ENCODE results near the gene RBMS3.

RBMS3 gene

GRCh38 chr3:29537889-29538609 is 257.2 kb downstream of the RBMS3 start:
- no peak for DNase-seq

GRCh38 chr3:29538610-29538958 is 257.7 kb downstream of the RBMS3 start:
- no peak for DNase-seq

- DNase-seq, result no peak
These were observed 259.7 kb downstream of the RBMS3 start for GRCh38 chr3:29540544-29540943.

GRCh38 chr3:29544701-29545363 is 264.0 kb downstream of the RBMS3 start:
- DNase-seq, result no peak

DNA sequence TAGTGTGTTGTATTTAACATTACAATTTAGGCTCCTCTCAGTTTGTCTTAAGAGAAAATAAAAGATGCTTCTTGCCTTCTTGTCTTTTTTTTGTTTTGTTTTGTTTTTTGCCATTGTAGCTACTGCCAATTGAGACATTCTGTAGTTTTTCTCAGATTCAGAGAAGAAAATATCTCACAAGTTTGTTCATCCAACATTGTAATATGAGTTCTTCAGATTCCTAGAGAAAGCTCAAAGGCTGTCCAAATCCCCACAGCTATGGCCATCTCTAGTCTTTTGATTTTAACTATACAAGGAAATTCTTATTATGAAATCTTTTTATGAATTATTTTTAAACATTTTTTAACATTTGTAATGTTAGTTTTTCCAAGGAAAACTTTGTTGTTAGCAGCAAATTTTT is 264.7 kb downstream of the RBMS3 start:
- DNase-seq, result no peak

- DNase-seq, result no peak
These were observed 271.2 kb downstream of the RBMS3 start for GRCh38 chr3:29552051-29552450.

- DNase-seq, result no peak
These were observed 273.7 kb downstream of the RBMS3 start for GRCh38 chr3:29554566-29554965.

DNA sequence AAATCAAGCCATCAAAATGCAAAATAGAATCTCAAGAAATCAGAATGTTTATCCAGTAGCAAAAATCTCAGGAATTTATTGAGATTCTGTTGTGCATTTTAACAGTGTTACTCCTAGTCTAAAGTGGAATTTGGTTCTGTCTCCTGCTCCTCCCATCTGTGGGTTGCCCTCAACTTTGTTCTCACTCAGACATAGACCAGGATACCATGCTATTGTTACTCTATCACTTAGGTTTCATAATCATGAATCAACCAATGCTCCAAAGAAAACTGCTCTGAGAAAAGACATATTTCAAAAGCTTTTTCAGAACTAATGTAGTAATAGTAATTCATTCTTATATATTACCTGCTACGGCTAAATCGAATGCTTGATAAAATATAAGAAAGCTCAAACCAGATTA is 274.7 kb downstream of the RBMS3 start:
- DNase-seq, result no peak

GRCh38 chr3:29557186-29557585 is 276.3 kb downstream of the RBMS3 start:
- DNase-seq, result no peak

DNA sequence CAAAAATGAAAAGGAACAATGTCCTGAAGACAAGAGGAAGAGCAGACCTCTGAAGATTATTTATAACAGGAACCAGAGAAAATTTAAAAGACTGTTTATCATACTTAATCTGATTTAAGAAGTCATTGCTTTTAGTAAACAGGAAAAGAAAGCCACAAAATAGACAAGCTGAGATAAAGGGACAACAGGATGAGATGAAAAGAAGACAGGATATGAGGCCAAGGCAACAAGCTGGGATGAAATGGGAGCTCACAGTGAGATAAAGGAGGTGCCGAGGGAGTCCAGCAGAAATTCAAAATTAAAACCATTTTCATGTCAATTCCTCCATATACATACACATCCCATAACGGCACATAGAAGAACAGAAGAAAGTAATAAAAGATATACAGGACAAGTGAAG is 277.0 kb downstream of the RBMS3 start:
- DNase-seq, result no peak

DNA sequence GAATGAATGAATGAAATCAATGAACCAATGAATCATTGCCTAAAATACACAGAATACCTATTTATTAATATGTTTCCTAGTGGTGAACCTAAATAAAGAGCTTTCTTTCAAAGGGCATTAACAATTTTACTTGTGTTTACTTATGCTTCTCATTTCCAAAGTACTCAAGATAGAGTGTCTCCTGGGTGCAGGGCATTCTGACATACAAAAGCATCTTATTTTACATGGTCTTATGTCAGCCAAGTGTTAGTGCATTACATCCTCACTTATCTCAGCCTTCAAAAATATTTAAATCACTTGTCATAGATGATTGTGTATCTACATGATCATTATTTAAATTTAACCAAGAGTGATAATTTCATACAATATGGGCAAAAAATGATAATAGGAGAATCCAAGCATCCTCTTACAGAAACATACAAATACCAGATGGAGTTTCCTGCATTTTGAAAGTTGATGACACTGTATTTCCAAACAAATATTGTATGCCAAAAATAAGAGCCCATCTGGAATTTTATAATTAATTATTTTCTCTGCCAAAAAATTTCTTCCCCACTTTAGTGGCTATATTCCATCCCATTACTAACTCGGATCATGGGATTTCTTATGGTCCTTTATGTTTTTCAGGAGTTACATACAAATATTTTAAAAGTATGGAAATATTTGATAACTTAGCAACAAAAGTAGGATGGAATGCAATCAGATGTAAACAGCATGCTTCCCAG is 279.0 kb downstream of the RBMS3 start:
- no peak for DNase-seq

DNA sequence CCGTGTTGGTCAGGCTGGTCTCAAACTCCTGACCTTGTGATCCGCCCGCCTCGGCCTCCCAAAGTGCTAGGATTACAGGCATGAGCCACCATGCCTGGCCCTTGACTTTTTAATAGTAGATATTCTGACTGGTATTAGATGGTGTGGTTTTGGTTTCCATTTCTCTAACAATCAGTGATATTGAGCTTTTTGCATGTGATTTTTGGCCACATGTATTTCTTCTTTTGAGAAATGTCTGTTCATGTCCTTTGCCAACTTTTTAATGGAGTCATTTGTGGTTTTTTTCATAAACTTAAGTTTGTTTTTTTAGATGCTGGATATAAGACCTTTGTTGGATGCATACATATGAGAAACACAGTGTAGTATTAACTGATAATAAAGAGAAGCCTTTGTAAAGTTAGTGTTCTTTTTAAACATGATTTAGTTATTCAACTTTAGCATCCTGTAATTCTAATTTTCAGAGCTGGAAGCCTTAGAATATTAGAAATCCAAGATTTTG is 280.8 kb downstream of the RBMS3 start:
- DNase-seq, result no peak

DNA sequence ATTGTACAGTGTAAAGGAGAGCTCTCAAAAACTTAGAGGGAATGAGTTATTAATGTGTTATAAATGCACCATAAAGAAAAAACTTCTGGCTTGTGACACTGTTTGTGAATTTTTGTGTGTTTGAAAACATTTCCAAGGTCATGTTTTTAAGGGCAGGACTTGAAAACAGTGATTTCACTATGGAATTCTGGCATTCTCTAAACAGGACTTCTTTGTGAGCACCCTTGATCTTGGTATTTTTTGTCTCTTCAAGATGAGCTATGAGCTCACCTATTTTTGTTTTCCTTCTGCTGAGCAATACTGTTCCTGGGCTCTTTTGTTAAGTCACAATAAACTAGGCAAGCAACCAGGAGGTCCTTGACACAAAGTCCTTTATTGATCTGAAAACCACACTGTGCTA is 284.4 kb downstream of the RBMS3 start:
- DNase-seq, result no peak

GRCh38 chr3:29567501-29567900 is 286.6 kb downstream of the RBMS3 start:
- no peak for DNase-seq

DNA sequence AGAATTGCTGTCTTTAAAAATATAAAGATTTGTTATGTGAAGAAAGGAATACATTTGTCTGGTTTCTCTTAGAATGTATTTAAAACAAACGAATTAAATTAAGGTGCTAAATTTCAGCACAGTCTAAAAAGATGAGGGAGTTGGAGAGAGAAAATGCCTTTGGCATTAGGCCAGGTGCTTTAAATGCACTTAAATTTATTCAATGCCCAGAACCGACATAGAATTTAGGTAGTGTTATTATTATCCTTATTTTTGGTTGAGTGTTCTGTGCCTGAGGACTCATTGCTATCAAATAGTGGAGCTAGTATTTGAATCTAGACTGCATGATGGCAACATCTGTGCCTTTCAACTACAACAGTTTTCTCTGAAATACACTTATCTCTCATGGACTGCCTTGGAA is 287.5 kb downstream of the RBMS3 start:
- no peak for DNase-seq

DNA sequence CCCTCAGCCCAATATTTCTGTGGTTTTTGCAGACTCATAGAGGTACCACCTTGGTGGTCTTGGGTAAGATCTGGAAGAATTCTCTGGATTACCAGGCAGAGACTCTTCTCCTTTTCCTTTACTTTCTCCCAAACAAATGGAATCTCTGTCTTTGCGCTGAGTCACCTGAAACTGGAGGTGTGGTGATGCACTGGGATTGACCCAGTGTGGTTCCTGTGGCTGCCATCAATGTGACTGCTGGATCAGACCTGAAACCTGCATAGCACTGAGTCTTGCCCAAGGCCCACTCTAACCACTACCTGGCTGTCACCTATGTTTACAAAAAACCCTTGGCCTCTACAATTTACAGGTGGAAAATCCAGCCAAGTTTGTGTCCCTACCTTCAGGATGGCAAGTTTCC is 295.3 kb downstream of the RBMS3 start:
- DNase-seq, result no peak

- DNase-seq, result no peak
These were observed 295.8 kb downstream of the RBMS3 start for GRCh38 chr3:29576675-29577074.

GRCh38 chr3:29577250-29577649 is 296.4 kb downstream of the RBMS3 start:
- no peak for DNase-seq

DNA sequence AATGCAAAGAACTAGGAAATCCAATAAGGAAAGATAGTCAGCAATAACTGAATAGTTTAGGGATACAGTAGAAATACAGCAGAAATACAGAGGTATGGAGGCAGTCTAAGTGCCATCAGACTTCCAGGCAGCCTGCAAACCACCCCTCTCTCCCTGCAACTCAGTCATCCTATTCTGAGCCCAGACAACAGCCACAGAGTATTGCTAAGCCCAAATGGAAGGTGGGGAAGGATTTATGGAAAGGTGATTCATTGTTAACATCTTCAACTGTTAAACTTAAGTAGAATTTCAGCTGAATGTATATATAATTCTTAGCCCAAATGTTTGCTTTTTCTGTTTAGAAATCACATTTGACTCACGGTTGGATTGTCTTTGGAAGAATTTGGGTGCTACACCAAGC is 300.4 kb downstream of the RBMS3 start:
- no peak for DNase-seq

DNA sequence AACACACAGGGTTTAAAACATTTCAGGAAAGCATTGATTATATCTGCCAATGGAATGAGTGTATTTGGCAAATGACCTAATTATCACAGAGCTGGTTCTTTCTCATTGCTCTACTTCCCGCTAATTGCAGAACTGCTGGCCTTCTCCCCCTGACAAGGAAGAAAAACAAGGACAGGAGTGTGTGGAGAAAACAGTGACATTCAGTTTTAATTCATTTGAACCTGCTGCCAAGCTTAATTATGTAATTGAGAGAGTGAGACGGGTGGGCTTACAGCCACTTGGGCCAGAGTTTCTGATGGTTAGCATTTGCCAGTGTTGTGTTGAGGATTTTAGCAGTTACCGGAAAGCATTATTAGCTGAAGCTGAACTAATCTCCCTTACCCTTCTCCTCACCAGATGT is 301.4 kb downstream of the RBMS3 start:
- no peak for DNase-seq

DNA sequence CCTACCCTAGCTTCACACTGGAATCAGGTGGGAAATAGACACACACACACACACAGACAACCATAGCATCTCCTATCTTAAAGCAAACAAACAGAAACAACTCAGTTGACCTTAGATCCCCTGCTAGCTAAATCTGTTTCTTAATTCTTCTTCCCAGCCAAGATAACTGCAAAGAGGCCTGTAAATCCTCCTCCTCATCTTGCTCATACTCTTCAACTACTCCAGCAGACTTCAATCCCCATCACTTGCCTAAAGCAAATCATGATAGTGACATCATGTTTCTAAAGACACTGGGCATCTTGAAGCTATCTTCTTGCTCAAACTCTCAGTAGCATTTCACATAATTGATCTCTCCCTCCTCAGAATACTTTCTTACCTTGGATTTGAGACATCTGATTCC is 303.0 kb downstream of the RBMS3 start:
- no peak for DNase-seq

- no peak for DNase-seq
These were observed 304.5 kb downstream of the RBMS3 start for GRCh38 chr3:29585368-29585767.

- DNase-seq, result no peak
These were observed 306.5 kb downstream of the RBMS3 start for GRCh38 chr3:29587340-29587739.

DNA sequence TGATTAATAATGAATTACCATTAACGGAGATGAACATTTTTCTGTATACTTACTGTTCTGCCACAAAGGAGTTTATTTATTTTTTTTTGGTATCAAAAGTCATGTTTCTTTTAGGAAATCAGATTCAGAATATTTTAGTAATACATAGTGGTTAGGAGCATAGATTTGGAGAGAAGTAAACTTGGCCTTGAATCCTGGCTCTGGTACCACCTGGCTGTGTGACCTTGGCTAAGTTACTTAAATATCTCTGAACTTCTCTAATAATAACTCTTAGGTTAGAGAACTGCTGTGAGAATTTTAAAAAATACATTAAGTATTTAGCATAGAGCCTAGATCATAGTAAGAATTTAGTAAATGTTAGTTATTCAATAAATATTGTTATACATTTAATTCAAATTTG is 309.1 kb downstream of the RBMS3 start:
- no peak for DNase-seq

Data from NCI-H2029 (cell line).